ENCODE results near the gene FAM118A. TPM values are rescaled to one million over a fixed set of nuclear protein-coding genes. Genes with fewer than 3 reads are reported as not detected.

FAM118A gene
- polyA plus RNA-seq, 3 donors: 20.0 to 423 (median 27.9) TPM

- TF ChIP-seq CTCF (IDR thresholded peaks at IDR 0.05): no peak
- no peaks in the 10 kb centered on the region for H3K4me1 ChIP-seq (ENCODE audit: control insufficient read depth in 1 of 2, insufficient read depth in 2 of 2, low read length in 2 of 2)
- H3K27me3 Mint-ChIP-seq (ENCODE audit: low read depth in 3 of 3): peaks cover 0 to 1% (median 0%) of the 10 kb centered on the region in 3 donors
- no peak overlapping the region for H3K27ac Mint-ChIP-seq
- H3K4me3 Mint-ChIP-seq: no peak overlapping the region
- 83% methylated on average over 12 of the region's 29 CpGs for WGBS (ENCODE audit: insufficient coverage)
- H4K20me1 ChIP-seq (ENCODE audit: insufficient read depth, low read length): no peaks in the 10 kb centered on the region
- H3K27ac ChIP-seq (ENCODE audit: low read depth in 1 of 2, low read length in 2 of 2): no peak overlapping the region
- no peak overlapping the region for H3K9ac ChIP-seq (ENCODE audit: insufficient read depth, low read length, poor library complexity, severe bottlenecking)
- peaks cover 84 to 98% of the 10 kb centered on the region in 2 donors for H3K36me3 ChIP-seq (replicated peaks in 1 of 2; ENCODE audit: control insufficient read depth in 1 of 2, insufficient read depth in 2 of 2, low read length in 2 of 2)
- H2AFZ ChIP-seq (ENCODE audit: insufficient read depth, low read depth, low read length, poor library complexity, severe bottlenecking): no peak overlapping the region
- no peak overlapping the region for H3K4me3 ChIP-seq (replicated peaks in 1 of 3; ENCODE audit: low read depth in 2 of 3, low read length in 3 of 3)
- peaks cover 87 to 100% of the 10 kb centered on the region in 2 donors for H3K36me3 Mint-ChIP-seq
- H3K9me3 Mint-ChIP-seq: peaks cover 0 to 2% (median 0%) of the 10 kb centered on the region in 7 donors
- H3K4me2 ChIP-seq (replicated peaks; ENCODE audit: extremely low read depth, low read length, poor library complexity, severe bottlenecking): no peak overlapping the region
- H3K27me3 ChIP-seq (ENCODE audit: control insufficient read depth in 2 of 2, insufficient read depth in 2 of 2, low read length in 2 of 2): no peaks in the 10 kb centered on the region
- no peak for DNase-seq
- H3K79me2 ChIP-seq (ENCODE audit: insufficient read depth, low read length): no peaks in the 10 kb centered on the region
- H3K9me3 ChIP-seq (replicated peaks in 1 of 2; ENCODE audit: control insufficient read depth in 1 of 2, insufficient read depth in 1 of 2, low read length in 2 of 2): no peaks in the 10 kb centered on the region
- intact Hi-C loops (cut with micrococcal nuclease): loop anchor here in 1 of 2 donors (10.0 kb wide), 1 partner anchor 79 kb away; the partner anchor contains the start of genes RIBC2 and SMC1B
- no peaks in the 10 kb centered on the region for H3K4me1 Mint-ChIP-seq
Measured at GRCh38 chr22:45335854-45336522, 26.3 kb downstream of the FAM118A start.

GRCh38 chr22:45336971-45337431, 27.3 kb downstream of the FAM118A start:
- H3K36me3 Mint-ChIP-seq: peaks cover 87 to 99% of the 10 kb centered on the region in 2 donors
- H4K20me1 ChIP-seq (ENCODE audit: insufficient read depth, low read length): no peaks in the 10 kb centered on the region
- H3K27me3 Mint-ChIP-seq (ENCODE audit: low read depth in 3 of 3): no peaks in the 10 kb centered on the region
- H3K4me1 ChIP-seq (ENCODE audit: control insufficient read depth in 1 of 2, insufficient read depth in 2 of 2, low read length in 2 of 2): no peaks in the 10 kb centered on the region
- intact Hi-C loops (cut with micrococcal nuclease): loop anchor here in 1 of 2 donors (10.0 kb wide), 1 partner anchor 78 kb away; the partner anchor contains the start of genes RIBC2 and SMC1B
- no peak for TF ChIP-seq CTCF (IDR thresholded peaks at IDR 0.05)
- H2AFZ ChIP-seq (ENCODE audit: insufficient read depth, low read depth, low read length, poor library complexity, severe bottlenecking): no peak overlapping the region
- no peak overlapping the region for H3K9ac ChIP-seq (ENCODE audit: insufficient read depth, low read length, poor library complexity, severe bottlenecking)
- H3K4me3 Mint-ChIP-seq: no peak overlapping the region
- no peak overlapping the region for H3K4me3 ChIP-seq (replicated peaks in 1 of 3; ENCODE audit: low read depth in 2 of 3, low read length in 3 of 3)
- no peak overlapping the region for H3K27ac ChIP-seq (ENCODE audit: low read depth in 1 of 2, low read length in 2 of 2)
- peak overlapping the region in 2 of 7 donors; percentile 40 to 73 for H3K27ac Mint-ChIP-seq
- 4% methylated on average over 3 of the region's 18 CpGs for WGBS (ENCODE audit: insufficient coverage)
- H3K4me2 ChIP-seq (replicated peaks; ENCODE audit: extremely low read depth, low read length, poor library complexity, severe bottlenecking): no peak overlapping the region
- no peaks in the 10 kb centered on the region for H3K27me3 ChIP-seq (ENCODE audit: control insufficient read depth in 2 of 2, insufficient read depth in 2 of 2, low read length in 2 of 2)
- H3K9me3 Mint-ChIP-seq: peaks cover 0 to 2% (median 0%) of the 10 kb centered on the region in 7 donors
- H3K4me1 Mint-ChIP-seq: no peaks in the 10 kb centered on the region
- H3K79me2 ChIP-seq (ENCODE audit: insufficient read depth, low read length): no peaks in the 10 kb centered on the region
- no peak for DNase-seq
- H3K9me3 ChIP-seq (replicated peaks in 1 of 2; ENCODE audit: control insufficient read depth in 1 of 2, insufficient read depth in 1 of 2, low read length in 2 of 2): no peaks in the 10 kb centered on the region
- peaks cover 84 to 98% of the 10 kb centered on the region in 2 donors for H3K36me3 ChIP-seq (replicated peaks in 1 of 2; ENCODE audit: control insufficient read depth in 1 of 2, insufficient read depth in 2 of 2, low read length in 2 of 2)

All from CD14-positive monocyte (primary cell).